ENCODE data around the gene FNDC5.

FNDC5 gene

GRCh38 chr1:32864375-32865019 lies 6.2 kb downstream of the FNDC5 start:
- DNase-seq (ENCODE audit: low read depth), result no peak
- H3K4me3 ChIP-seq (ENCODE audit: low read depth, low read length), result no peak overlapping the region
- TF ChIP-seq CTCF (IDR thresholded peaks at IDR 0.05; ENCODE audit: control insufficient read depth, extremely low read depth, insufficient read depth), result no peak

GRCh38 chr1:32863881-32864245 lies 6.8 kb downstream of the FNDC5 start:
- no peak for DNase-seq (ENCODE audit: low read depth)
- TF ChIP-seq CTCF (IDR thresholded peaks at IDR 0.05; ENCODE audit: control insufficient read depth, extremely low read depth, insufficient read depth), result no peak
- H3K4me3 ChIP-seq (ENCODE audit: low read depth, low read length), result no peak overlapping the region

- TF ChIP-seq CTCF (IDR thresholded peaks at IDR 0.05; ENCODE audit: control insufficient read depth, extremely low read depth, insufficient read depth), result no peak
- no peak for DNase-seq (ENCODE audit: low read depth)
- H3K4me3 ChIP-seq (ENCODE audit: low read depth, low read length), result no peak overlapping the region
These were observed 7.4 kb downstream of the FNDC5 start for GRCh38 chr1:32863218-32863880.

- H3K4me3 ChIP-seq (ENCODE audit: low read depth, low read length), result no peak overlapping the region
- no peak for DNase-seq (ENCODE audit: low read depth)
- no peak for TF ChIP-seq CTCF (IDR thresholded peaks at IDR 0.05; ENCODE audit: control insufficient read depth, extremely low read depth, insufficient read depth)
These were observed 8.6 kb downstream of the FNDC5 start for GRCh38 chr1:32861904-32862695.

GRCh38 chr1:32860566-32860965 lies 10.1 kb downstream of the FNDC5 start:
- no peak overlapping the region for H3K4me3 ChIP-seq (ENCODE audit: low read depth, low read length)
- no peak for DNase-seq (ENCODE audit: low read depth)
- TF ChIP-seq CTCF (IDR thresholded peaks at IDR 0.05; ENCODE audit: control insufficient read depth, extremely low read depth, insufficient read depth), result no peak

GRCh38 chr1:32859915-32860314 lies 10.8 kb downstream of the FNDC5 start:
- no peak for TF ChIP-seq CTCF (IDR thresholded peaks at IDR 0.05; ENCODE audit: control insufficient read depth, extremely low read depth, insufficient read depth)
- no peak overlapping the region for H3K4me3 ChIP-seq (ENCODE audit: low read depth, low read length)

More at GRCh38 chr1:32859915-32860314, 10.8 kb downstream of the FNDC5 start:
- DNase-seq (ENCODE audit: low read depth), result no peak

Measured in LNCaP clone FGC (cell line).